AG04449 (cell line): ENCODE measurements around the gene RPRD1A.

Source experiments
- CTCF ChIA-PET: fragments of 350-600 bp; formaldehyde crosslinking; extraction: SDS; loops from one replicate; lab custom pipeline; 2021; ENCODE audit warnings: antibody characterized with exemption; lab: Yijun Ruan, JAX
- POLR2A ChIA-PET: fragments of 400-600, 350-600 bp; formaldehyde crosslinking; extraction: SDS; loops from one replicate; lab custom pipeline; 2020; ENCODE audit warnings: antibody characterized with exemption, inconsistent platforms; lab: Yijun Ruan, JAX
- DNase-seq: peaks from one replicate; pipeline ENCODE4 v3.0.0-alpha.2; 2010; ENCODE audit warnings: low read depth, low spot score
- H3K4me3 ChIP-seq: 2 replicates; pipeline ENCODE4 v1.5.1; 2011; ENCODE audit warnings: low read depth, mild to moderate bottlenecking, control low read depth, low read length
- TF ChIP-seq, protein P1 (sequence below): IDR thresholded peaks from one replicate; pipeline ENCODE4 v1.5.1; 2011; ENCODE audit warnings: mild to moderate bottlenecking, moderate library complexity, low read length, control low read depth, inconsistent platforms; ENCODE audit not compliant: insufficient read depth; ENCODE audit errors: missing control alignments

RPRD1A gene

GRCh38 chr18:35941299-35941698 is 126.1 kb downstream of the RPRD1A start:
- ChIA-PET POLR2A (no interaction called here), CTCF (interaction anchor here (1.2 to 2.0 kb wide), 4 partner anchors 9 to 556 kb away, joined by 3 to 19 read pairs (median 4); no protein-coding TSS in a partner anchor)
- H3K4me3 ChIP-seq: no peak overlapping the region
- DNase-seq: no peak
- TF ChIP-seq, protein P1, sequence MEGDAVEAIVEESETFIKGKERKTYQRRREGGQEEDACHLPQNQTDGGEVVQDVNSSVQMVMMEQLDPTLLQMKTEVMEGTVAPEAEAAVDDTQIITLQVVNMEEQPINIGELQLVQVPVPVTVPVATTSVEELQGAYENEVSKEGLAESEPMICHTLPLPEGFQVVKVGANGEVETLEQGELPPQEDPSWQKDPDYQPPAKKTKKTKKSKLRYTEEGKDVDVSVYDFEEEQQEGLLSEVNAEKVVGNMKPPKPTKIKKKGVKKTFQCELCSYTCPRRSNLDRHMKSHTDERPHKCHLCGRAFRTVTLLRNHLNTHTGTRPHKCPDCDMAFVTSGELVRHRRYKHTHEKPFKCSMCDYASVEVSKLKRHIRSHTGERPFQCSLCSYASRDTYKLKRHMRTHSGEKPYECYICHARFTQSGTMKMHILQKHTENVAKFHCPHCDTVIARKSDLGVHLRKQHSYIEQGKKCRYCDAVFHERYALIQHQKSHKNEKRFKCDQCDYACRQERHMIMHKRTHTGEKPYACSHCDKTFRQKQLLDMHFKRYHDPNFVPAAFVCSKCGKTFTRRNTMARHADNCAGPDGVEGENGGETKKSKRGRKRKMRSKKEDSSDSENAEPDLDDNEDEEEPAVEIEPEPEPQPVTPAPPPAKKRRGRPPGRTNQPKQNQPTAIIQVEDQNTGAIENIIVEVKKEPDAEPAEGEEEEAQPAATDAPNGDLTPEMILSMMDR: no peak
